Upper lobe of left lung (tissue), 6 donors: ENCODE data around the gene LRRC2. TPM values are rescaled to one million over a fixed set of nuclear protein-coding genes. Genes with fewer than 3 reads are reported as not detected.

Experiments
- ATAC-seq, 2 donors: fragments of 200-7000 bp; cut with Tn5 transposase; one replicate each; pipeline ENCODE4 v1.9.1; 2022; ENCODE audit warnings: mild to moderate bottlenecking in 2 of 2, moderate library complexity in 2 of 2; ENCODE audit not compliant: low FRiP score in 2 of 2
- DNase-seq, 2 donors: peaks; one replicate each; pipeline ENCODE4 v3.0.0-alpha.2; 2019 to 2020
- H3K27ac ChIP-seq, 4 donors: fragments of 200-600 bp; sonication (generic); one replicate each; pipeline ENCODE4 v1.5.1; 2016 to 2019
- H3K27me3 ChIP-seq, 4 donors: fragments of 200-600 bp; sonication (generic); one replicate each; pipeline ENCODE4 v1.5.1; 2017 to 2019
- H3K36me3 ChIP-seq, 4 donors: fragments of 200-600 bp; sonication (generic); one replicate each; pipeline ENCODE4 v1.5.1; 2016 to 2019
- H3K4me1 ChIP-seq, 4 donors: fragments of 200-600 bp; sonication (generic); one replicate each; pipeline ENCODE4 v1.5.1; 2018 to 2019
- H3K4me3 ChIP-seq, 4 donors: fragments of 200-600 bp; sonication (generic); one replicate each; pipeline ENCODE4 v1.5.1; 2017 to 2019; ENCODE audit warnings: mild to moderate bottlenecking in 2 of 4, moderate library complexity in 1 of 4
- H3K9me3 ChIP-seq, 4 donors: fragments of 200-600 bp; sonication (generic); one replicate each; pipeline ENCODE4 v1.5.1; 2018 to 2019
- EP300 ChIP-seq, 4 donors: sonication (generic); formaldehyde crosslinking; IDR thresholded peaks; one replicate each; pipeline ENCODE4 v1.5.1; 2017; ENCODE audit warnings: antibody characterized with exemption in 4 of 4, control low read depth in 2 of 4
- POLR2A ChIP-seq, 4 donors: fragments of 450-650 bp; IDR thresholded peaks; one replicate each; pipeline ENCODE4 v1.5.1; 2016 to 2017; ENCODE audit warnings: antibody characterized with exemption in 4 of 4, mild to moderate bottlenecking in 2 of 4
- POLR2AphosphoS5 ChIP-seq, 2 donors: sonication (generic); formaldehyde crosslinking; IDR thresholded peaks; one replicate each; pipeline ENCODE4 v1.5.1; 2017; ENCODE audit warnings: antibody characterized with exemption in 2 of 2
- WGBS, 2 donors: methylation state at CpG; one replicate each; pipeline ENCODE4 v1.1.5; 2017 to 2018; 5-methylcytosine and 5-hydroxymethylcytosine counted together
- total RNA-seq, 6 donors: library from RNA; depleted of rRNA in 4 of 6; stranded (reverse); fragments of >200 nt in 4 of 6; gene quantifications; one replicate each; pipeline versions ENCODE4 v1.1.0 to v1.2.1, GENCODE V29; 2016 to 2021
- TF ChIP-seq, protein P1 (sequence below), 6 experiments: fragments of 450-650 bp in 4 of 6; fragments of 200-600 bp in 2 of 6; sonication (generic) in 2 of 6; IDR thresholded peaks; one replicate each; pipeline ENCODE4 v1.5.1; 2016 to 2019; ENCODE audit warnings: antibody characterized with exemption in 6 of 6
- donor health status: DM: no; HTN: no; CAD: no; lungs with moderate emphysema.
- donor health status: DM: no; HTN: yes; CAD: no; lungs with severe emphysema.

The LRRC2 gene
- total RNA-seq, 6 donors from 2014 or later = 1.1 to 4.2 (median 1.5) TPM

DNA sequence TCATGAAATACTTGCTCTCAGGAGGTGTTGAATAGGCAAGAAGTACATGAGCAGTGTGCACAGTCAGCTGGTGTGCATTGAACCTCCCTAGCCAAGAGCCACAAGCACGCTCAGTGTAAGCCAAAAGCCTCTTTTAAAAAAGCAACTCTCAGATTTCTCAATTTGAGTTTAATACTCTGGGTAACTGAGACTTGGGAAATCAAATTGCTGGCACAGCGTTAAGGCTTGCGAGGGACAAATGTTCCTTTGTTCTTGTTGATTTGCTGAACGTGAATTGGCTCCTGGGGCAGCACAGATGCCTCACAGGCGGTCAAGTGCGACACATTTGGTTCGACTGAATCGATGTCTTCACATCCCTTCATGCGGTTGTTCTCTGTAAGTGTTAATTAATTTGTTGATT lies 46.2 kb upstream of the LRRC2 start, which contains the start of gene FAM240A:
TSS of gene FAM240A (plus strand) at position 202 of the 400 bp plus-strand sequence. CDS start at position 361, 159 bp downstream.
- WGBS, 2 donors = 42 to 69% methylated on average over 9 of the region's 9 CpGs
- Histone ChIP-seq H3K36me3 (no peaks in the 10 kb centered on the region), H3K4me3 (no peak within 1 kb of the TSS), H3K9me3 (no peaks in the 10 kb centered on the region), H3K27me3 (no peaks in the 10 kb centered on the region), H3K4me1 (no peaks in the 10 kb centered on the region), H3K27ac (no peak within 1 kb of the TSS)
- ATAC-seq = no peak
- no peak for TF ChIP-seq POLR2A (IDR thresholded peaks at IDR 0.05)
- TF ChIP-seq, protein P1, sequence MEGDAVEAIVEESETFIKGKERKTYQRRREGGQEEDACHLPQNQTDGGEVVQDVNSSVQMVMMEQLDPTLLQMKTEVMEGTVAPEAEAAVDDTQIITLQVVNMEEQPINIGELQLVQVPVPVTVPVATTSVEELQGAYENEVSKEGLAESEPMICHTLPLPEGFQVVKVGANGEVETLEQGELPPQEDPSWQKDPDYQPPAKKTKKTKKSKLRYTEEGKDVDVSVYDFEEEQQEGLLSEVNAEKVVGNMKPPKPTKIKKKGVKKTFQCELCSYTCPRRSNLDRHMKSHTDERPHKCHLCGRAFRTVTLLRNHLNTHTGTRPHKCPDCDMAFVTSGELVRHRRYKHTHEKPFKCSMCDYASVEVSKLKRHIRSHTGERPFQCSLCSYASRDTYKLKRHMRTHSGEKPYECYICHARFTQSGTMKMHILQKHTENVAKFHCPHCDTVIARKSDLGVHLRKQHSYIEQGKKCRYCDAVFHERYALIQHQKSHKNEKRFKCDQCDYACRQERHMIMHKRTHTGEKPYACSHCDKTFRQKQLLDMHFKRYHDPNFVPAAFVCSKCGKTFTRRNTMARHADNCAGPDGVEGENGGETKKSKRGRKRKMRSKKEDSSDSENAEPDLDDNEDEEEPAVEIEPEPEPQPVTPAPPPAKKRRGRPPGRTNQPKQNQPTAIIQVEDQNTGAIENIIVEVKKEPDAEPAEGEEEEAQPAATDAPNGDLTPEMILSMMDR (IDR thresholded peaks at IDR 0.05) = no peak
- TF ChIP-seq EP300 (IDR thresholded peaks at IDR 0.05) = no peak
- TF ChIP-seq POLR2AphosphoS5 (IDR thresholded peaks at IDR 0.05) = no peak
- DNase-seq = no peak

- H3K36me3 ChIP-seq = no peaks in the 10 kb centered on the region
- H3K27ac ChIP-seq = no peak overlapping the region
- no peaks in the 10 kb centered on the region for H3K4me1 ChIP-seq
- no peaks in the 10 kb centered on the region for H3K9me3 ChIP-seq
- H3K27me3 ChIP-seq = no peaks in the 10 kb centered on the region
- WGBS, 2 donors = 89 to 94% methylated on average over 12 of the region's 12 CpGs
- H3K4me3 ChIP-seq = no peak overlapping the region
- no peak for ATAC-seq
- TF ChIP-seq POLR2A (IDR thresholded peaks at IDR 0.05) (no peak), POLR2AphosphoS5 (IDR thresholded peaks at IDR 0.05) (no peak), EP300 (IDR thresholded peaks at IDR 0.05) (no peak)
- TF ChIP-seq, protein P1 (IDR thresholded peaks at IDR 0.05) = no peak
- DNase-seq = no peak
These were observed 44.0 kb upstream of the LRRC2 start for GRCh38 chr3:46609944-46610722.

GRCh38 chr3:46609212-46609721 lies 43.2 kb upstream of the LRRC2 start:
- H3K9me3 ChIP-seq = no peaks in the 10 kb centered on the region
- H3K36me3 ChIP-seq = no peaks in the 10 kb centered on the region
- 63 to 74% methylated on average over 5 of the region's 5 CpGs for WGBS, 2 donors
- no peak overlapping the region for H3K4me3 ChIP-seq
- H3K27me3 ChIP-seq = no peaks in the 10 kb centered on the region
- no peak overlapping the region for H3K27ac ChIP-seq
- peak in 1 of 2 donors; percentile 38 for ATAC-seq
- no peaks in the 10 kb centered on the region for H3K4me1 ChIP-seq
- no peak for TF ChIP-seq POLR2A (IDR thresholded peaks at IDR 0.05)
- TF ChIP-seq, protein P1 (IDR thresholded peaks at IDR 0.05) = no peak
- TF ChIP-seq POLR2AphosphoS5 (IDR thresholded peaks at IDR 0.05) = no peak
- no peak for TF ChIP-seq EP300 (IDR thresholded peaks at IDR 0.05)
- no peak for DNase-seq

DNA sequence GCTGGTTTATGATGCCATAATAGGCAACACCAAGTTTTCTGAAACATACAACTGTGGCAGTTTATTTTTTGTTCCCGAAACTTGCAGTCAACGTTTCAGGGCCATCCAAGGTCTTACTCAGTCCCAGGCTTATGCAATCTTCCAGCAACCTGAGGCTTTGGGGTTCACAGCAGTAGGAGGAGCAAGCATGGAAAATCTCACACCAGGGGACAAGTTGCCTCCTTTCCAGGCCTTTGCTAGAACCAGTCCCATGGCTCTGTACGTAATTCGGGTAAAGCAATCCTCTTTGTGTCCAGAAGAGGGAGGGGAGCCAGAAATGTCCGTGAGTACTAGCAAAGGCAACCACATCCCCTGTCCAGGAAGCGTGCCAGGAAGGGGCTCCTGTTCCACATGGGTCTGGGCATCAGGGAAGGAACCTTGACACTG lies 41.5 kb upstream of the LRRC2 start:
- 61% methylated on average over 3 to 6 of the region's 6 CpGs for WGBS, 2 donors
- no peaks in the 10 kb centered on the region for H3K9me3 ChIP-seq
- TF ChIP-seq EP300 (IDR thresholded peaks at IDR 0.05) (no peak), POLR2AphosphoS5 (IDR thresholded peaks at IDR 0.05) (no peak), POLR2A (IDR thresholded peaks at IDR 0.05) (no peak)
- TF ChIP-seq, protein P1 (IDR thresholded peaks at IDR 0.05) = no peak
- DNase-seq (no peak), ATAC-seq (peak in 1 of 2 donors; percentile 10)
- H3K27ac ChIP-seq = no peak overlapping the region
- H3K27me3 ChIP-seq = no peaks in the 10 kb centered on the region
- H3K36me3 ChIP-seq = no peaks in the 10 kb centered on the region
- H3K4me3 ChIP-seq = no peak overlapping the region
- H3K4me1 ChIP-seq = no peaks in the 10 kb centered on the region
